HTERT RPE-1 (cell line): ENCODE results near the gene RPTN.
"Not testable (repeated sequence)": the region's sequence is repeated elsewhere in the genome, so short reads cannot be mapped to it uniquely, and the experiment has no call there.

Source experiments
- in situ Hi-C: fragments of 300-500 bp; cut with MboI; formaldehyde crosslinking; loops from 4 replicates; pipeline ENCODE4 v1.14.3; 2020; ENCODE audit warnings: low sequenced_read_pairs

Gene RPTN

DNA sequence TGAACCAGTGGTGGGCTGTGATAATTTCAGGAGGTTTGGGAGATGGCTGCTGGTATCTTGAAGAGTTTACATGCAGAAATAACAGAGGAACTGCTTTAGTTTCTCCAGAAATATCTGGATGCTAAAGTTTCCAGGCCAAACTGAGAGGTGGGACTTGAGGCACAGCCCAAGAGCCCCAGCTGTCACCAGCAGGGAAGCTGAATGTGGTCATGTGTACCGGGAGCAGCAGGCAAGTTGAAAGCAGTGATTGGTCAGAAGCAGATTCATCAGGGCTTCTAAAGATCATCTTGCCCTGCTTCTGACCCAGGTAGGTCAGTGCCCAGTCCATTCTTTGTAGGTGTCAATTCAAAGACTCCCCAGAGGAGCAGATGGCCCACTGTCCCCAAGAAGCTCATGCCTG is 7.9 kb upstream of the RPTN start:
- in situ Hi-C loops, result no loop called here

GRCh38 chr1:152165286-152166077 is 6.5 kb upstream of the RPTN start:
- in situ Hi-C loops, result no loop called here

GRCh38 chr1:152164517-152165136 is 5.6 kb upstream of the RPTN start:
- in situ Hi-C loops, result no loop called here

- in situ Hi-C loops, result no loop called here
Observed at GRCh38 chr1:152162792-152163463, 3.9 kb upstream of the RPTN start.

DNA sequence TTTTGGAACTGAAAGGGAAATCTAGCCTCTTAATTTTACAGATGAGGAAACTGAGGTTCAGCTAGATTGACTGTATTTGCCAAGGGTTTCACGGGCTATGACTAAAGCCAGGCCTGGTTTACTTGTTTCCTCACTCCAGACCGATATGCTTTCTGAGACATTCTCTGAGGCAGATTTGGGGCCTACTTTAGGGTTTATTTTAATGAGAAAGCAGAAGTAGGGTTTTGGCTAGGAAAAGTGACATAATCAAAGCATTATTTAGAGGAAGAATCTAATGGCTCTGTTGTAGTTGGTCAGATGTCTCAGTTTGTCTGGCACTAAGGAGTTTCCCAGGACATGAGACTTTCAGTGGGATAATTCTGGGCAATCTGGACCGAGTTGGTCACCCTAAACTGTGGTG is 1.5 kb upstream of the RPTN start:
- in situ Hi-C loops, result no loop called here

DNA sequence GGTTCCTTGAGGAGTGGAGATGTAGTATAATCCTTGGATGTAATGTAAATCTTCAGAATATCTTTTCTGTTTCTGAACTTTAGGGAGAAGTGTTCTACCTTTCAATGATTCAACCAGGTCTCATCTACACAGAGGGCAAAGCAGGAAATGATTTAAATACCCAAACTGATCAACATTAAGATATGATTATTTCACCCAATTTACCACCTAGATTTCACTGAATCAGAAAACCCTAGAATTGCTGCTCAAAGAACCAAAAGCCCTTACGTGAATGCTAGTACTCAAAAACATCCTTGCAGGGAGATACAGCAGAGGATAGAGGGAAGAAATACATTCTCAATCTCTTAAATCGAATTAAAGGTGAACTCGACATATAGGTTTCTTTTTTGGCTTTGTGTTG is 5.0 kb downstream of the RPTN start:
- in situ Hi-C loops, result no loop called here

GRCh38 chr1:152151646-152152045 is 7.4 kb downstream of the RPTN start:
- in situ Hi-C loops, result no loop called here

- in situ Hi-C loops, result no loop called here
Observed at GRCh38 chr1:152148981-152149380, 10.0 kb downstream of the RPTN start.

GRCh38 chr1:152148051-152148450 is 11.0 kb downstream of the RPTN start:
- in situ Hi-C loops, result no loop called here

- in situ Hi-C loops, result no loop called here
Observed at GRCh38 chr1:152145769-152146168, 13.3 kb downstream of the RPTN start.

GRCh38 chr1:152144674-152145183 is 14.3 kb downstream of the RPTN start:
- in situ Hi-C loops, result not testable (repeated sequence)

DNA sequence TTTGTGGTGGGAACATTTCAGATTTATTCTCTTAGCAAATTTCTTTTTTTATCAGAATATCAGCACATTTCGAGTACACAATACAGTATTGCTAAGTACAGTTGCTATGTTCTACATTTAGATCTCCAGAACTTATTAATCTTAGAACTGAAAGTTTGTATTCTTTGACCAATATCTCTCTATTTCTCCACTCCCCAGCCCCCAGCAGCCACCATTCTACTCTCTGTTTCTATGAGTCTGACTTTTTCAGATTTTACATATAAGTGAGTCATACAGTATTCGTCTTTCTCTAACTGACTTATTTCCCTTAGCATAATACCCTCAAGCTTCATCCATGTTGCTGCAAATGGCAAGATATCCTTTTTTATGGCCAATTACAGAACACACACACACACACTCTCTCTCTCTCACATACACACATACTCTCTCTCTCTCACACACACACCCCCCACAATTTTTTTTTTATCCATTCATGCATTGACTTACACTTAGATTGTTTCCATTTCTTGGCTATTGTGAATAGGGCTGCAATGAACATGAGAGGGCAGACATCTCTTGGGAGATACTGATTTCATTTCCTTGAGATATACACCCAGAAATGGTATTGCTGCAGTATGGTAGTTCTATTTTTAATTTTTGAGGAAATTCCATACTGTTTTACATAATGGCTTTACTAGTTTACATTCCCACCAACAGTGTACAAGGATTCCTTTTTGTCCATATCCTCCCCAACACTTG is 15.7 kb downstream of the RPTN start:
- in situ Hi-C loops, result no loop called here

DNA sequence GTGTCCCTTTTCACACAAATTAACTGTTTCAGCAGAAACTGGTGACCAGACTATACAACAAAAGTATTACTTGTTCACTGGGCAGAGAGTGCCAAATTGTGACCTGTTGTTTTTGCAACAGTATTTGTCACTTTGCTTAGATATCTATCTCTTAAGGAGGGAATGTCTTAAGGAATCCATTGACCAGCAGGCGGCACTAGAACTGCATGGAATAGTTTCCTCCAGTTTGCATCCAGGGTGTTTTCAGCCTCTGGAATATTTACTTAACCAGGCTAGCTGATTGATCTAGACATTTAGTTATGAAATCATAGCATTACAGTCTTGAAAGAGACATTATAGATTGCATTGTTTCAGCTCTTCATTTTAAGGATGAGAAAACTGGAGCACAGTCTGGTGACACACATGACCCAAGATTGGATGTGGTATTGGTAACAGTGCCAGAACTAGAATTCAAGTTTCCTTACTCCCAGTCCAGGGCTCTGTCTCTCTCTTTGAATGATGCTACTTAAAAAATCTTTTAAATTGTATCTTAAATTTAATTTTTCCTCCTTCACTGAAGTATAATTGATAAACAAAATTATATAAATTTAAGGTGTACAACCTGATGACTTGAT is 16.9 kb downstream of the RPTN start:
- in situ Hi-C loops, result no loop called here

- in situ Hi-C loops, result no loop called here
Observed at GRCh38 chr1:152137215-152137614, 21.8 kb downstream of the RPTN start.

GRCh38 chr1:152130186-152130585 is 28.8 kb downstream of the RPTN start:
- in situ Hi-C loops, result no loop called here

DNA sequence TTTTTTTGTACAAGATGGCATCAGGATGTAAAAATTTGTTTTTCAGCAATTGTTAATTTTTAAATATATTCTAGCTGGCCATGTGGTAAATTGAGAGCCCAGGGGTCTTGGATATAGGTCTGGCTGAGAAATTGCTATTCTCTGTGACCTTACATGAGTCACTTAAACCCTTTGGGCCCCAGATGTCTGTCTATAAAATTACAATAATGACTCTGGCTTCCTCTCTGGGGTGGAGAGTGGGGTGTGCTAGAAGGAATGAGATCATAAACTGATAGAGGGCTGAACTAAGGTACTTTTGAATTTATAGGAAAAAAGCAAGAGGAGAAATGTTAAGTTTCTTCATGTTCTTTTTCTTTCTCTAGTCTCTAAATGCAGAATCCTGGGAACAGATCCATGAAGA is 31.4 kb downstream of the RPTN start:
- in situ Hi-C loops, result no loop called here

- in situ Hi-C loops, result no loop called here
Observed at GRCh38 chr1:152125834-152126443, 33.1 kb downstream of the RPTN start.

DNA sequence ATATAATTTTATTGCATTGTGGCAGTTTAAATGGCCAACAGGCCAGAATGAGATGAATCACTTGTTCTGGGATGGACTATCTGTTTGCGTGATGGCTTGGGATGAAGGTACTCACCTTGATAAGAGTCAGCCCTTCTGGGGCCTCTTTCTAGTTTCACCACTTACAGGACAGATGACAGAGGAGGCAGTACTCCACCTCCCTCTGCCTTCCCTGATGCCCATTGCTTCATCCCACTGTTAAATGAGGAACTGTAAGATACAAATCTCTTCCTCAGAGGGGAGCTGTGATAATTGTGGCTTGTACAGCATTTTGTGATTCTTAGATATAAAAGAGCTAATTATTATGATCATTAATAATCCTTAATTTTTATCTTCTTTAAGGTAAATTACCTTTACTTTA is 40.1 kb downstream of the RPTN start:
- in situ Hi-C loops, result no loop called here

- in situ Hi-C loops, result no loop called here
Observed at GRCh38 chr1:152115344-152115743, 43.7 kb downstream of the RPTN start, which contains the start of gene TCHH. Gene TCHH, minus strand, starts transcription at chr1:152115444. Its CDS starts 1,364 bp downstream, at chr1:152114080.

DNA sequence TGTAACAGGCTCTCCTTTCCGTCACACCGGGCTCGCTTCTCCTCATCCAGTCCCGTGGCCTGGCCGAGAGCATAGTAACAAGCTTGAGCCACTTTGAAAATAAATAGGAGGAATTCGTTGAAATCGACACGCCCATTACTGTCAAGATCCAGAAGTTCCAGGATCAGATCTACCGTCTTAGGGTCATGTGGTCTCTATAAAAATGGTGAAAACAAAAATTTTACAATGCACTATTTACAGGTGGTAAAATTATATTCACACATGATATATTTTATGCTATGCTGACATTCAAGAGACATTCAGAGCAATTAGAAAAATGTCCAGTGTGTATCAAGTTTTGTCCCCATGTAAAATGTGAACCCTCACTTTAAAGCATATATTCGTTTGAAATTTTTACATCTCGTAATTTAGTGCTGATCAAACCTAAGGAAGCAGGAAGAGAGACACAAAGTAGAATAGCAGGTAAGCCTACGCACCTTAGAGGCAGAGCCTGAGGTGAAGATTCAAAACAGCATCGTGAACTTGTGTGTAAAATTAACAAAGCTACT is 46.1 kb downstream of the RPTN start:
- in situ Hi-C loops, result no loop called here
